CD4-positive, alpha-beta memory T cell (primary cell): Measurements from ENCODE around the gene NKRF. TPM values are rescaled to one million over a fixed set of nuclear protein-coding genes. Genes with fewer than 3 reads are reported as not detected.

Experiments used
- CTCF ChIA-PET: fragments of 350-600 bp; sonication (Branson Sonifier 250); formaldehyde crosslinking; loops from one replicate; lab custom pipeline; 2021; ENCODE audit warnings: inconsistent platforms; ENCODE audit not compliant: partially characterized antibody; lab: Charles Lee
- POLR2A ChIA-PET: fragments of 350-600 bp; sonication (Branson Sonifier 250); formaldehyde crosslinking; loops from one replicate; lab custom pipeline; 2021; ENCODE audit not compliant: partially characterized antibody; lab: Charles Lee
- DNase-seq, 5 donors: peaks; one replicate each; pipeline versions ENCODE4 v3.0.0 to v3.0.0-alpha.2; 2020 to 2022; ENCODE audit warnings: mixed read lengths in 1 of 5
- H3K27ac ChIP-seq: one replicate; pipeline ENCODE4 v1.7.0; 2013; ENCODE audit warnings: low read depth, low read length
- H3K27me3 ChIP-seq: 2 replicates; pipeline ENCODE4 v1.7.0; 2013; ENCODE audit warnings: mild to moderate bottlenecking, low read length, moderate library complexity; ENCODE audit not compliant: insufficient read depth
- H3K36me3 ChIP-seq: 2 replicates; pipeline ENCODE4 v1.7.0; 2013; ENCODE audit warnings: mild to moderate bottlenecking, low read length, moderate library complexity; ENCODE audit not compliant: insufficient read depth
- H3K4me1 ChIP-seq: 2 replicates; pipeline ENCODE4 v1.7.0; 2013; ENCODE audit warnings: mild to moderate bottlenecking, low read length, moderate library complexity; ENCODE audit not compliant: insufficient read depth
- H3K4me3 ChIP-seq, 2 donors: one replicate each; pipeline ENCODE4 v1.7.0; 2013; ENCODE audit warnings: low read length in 2 of 2, mild to moderate bottlenecking in 1 of 2
- H3K9me3 ChIP-seq, 2 donors: one replicate each; pipeline ENCODE4 v1.7.0; 2013; ENCODE audit warnings: low read length in 2 of 2, control low read depth in 1 of 2; ENCODE audit not compliant: control insufficient read depth in 1 of 2
- H3K27ac Mint-ChIP-seq, 7 donors: one replicate each; pipeline ENCODE4 v1.8.0; 2020 to 2021; ENCODE audit warnings: mixed read lengths in 7 of 7, mild to moderate bottlenecking in 6 of 7, inconsistent platforms in 3 of 7, moderate library complexity in 3 of 7
- H3K27me3 Mint-ChIP-seq, 2 donors: one replicate each; pipeline ENCODE4 v1.8.0; 2020 to 2021; ENCODE audit warnings: mixed read lengths in 2 of 2
- H3K36me3 Mint-ChIP-seq, 2 donors: one replicate each; pipeline ENCODE4 v1.8.0; 2020 to 2021; ENCODE audit warnings: mixed read lengths in 2 of 2, inconsistent platforms in 1 of 2, mild to moderate bottlenecking in 1 of 2
- H3K4me1 Mint-ChIP-seq, 4 donors: one replicate each; pipeline ENCODE4 v1.8.0; 2020 to 2021; ENCODE audit warnings: mixed read lengths in 4 of 4, mild to moderate bottlenecking in 1 of 4
- H3K4me3 Mint-ChIP-seq, 8 donors: one replicate each; pipeline ENCODE4 v1.8.0; 2020 to 2021; ENCODE audit warnings: mixed read lengths in 8 of 8, mild to moderate bottlenecking in 7 of 8, moderate library complexity in 6 of 8, inconsistent platforms in 3 of 8
- H3K9me3 Mint-ChIP-seq, 8 donors: one replicate each; pipeline ENCODE4 v1.8.0; 2020 to 2021; ENCODE audit warnings: mixed read lengths in 8 of 8, mild to moderate bottlenecking in 5 of 8, inconsistent platforms in 3 of 8, moderate library complexity in 1 of 8
- intact Hi-C: fragments of 100-400 bp; cut with micrococcal nuclease; formaldehyde crosslinking; loops from one replicate; pipeline ENCODE4 v1.15.1; 2023
- polyA plus RNA-seq, 2 donors: library from polyadenylated mRNA; unstranded; fragments of 300-500 nt; fragmentation: Illumina TruSeq; gene quantifications; one replicate each; pipeline ENCODE4 v1.2.3, GENCODE V29; 2021
- total RNA-seq, 2 experiments: library from RNA; stranded (reverse); gene quantifications; one replicate each; pipeline ENCODE4 v1.2.3, GENCODE V29; 2021

NKRF gene
- total and polyA plus RNA-seq, 4 experiments from 2014 or later, result 5.6 to 14.2 (median 10.2) TPM

DNA sequence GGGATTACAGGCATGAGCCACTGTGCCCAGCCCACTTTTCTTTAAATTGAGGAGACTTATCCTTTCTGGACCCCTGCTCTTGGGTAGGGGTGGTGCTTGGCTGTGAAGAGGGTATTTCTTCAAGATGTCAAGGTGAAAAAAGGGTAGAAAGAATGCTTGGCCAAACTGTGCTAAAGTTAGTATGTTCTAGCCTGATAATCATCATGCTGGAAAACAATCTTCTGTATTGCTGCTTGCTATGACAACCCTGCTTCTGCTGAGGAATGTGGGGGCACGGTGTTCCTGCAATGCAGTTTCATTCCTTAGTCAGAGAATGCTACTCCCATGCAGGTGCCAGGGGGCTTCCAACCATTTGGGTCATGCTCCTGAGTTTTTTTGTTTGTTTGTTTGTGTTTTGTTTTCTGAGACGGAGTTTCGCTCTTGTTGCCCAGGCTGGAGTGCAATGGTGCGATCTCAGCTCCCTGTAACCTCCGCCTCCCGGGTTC, 35.8 kb downstream of the NKRF start:
- Histone ChIP-seq H3K36me3 (no peaks in the 10 kb centered on the region), H3K4me3 (no peak overlapping the region), H3K9me3 (no peaks in the 10 kb centered on the region), H3K27me3 (no peaks in the 10 kb centered on the region), H3K27ac (no peak overlapping the region), H3K4me1 (peaks cover 11% of the 10 kb centered on the region)
- H3K27ac Mint-ChIP-seq, result no peak overlapping the region
- H3K4me3 Mint-ChIP-seq, result no peak overlapping the region
- CTCF ChIA-PET, result interaction anchor here (0.6 kb wide), 1 partner anchor 40 kb away, joined by 3 read pairs; no protein-coding TSS in a partner anchor
- peaks cover 0 to 4% of the 10 kb centered on the region in 2 donors for H3K36me3 Mint-ChIP-seq
- POLR2A ChIA-PET, result no interaction called here
- no peak for DNase-seq
- no peaks in the 10 kb centered on the region for H3K9me3 Mint-ChIP-seq
- no peaks in the 10 kb centered on the region for H3K27me3 Mint-ChIP-seq
- peaks cover 0 to 17% (median 7%) of the 10 kb centered on the region in 4 donors for H3K4me1 Mint-ChIP-seq
- intact Hi-C loops, result loop anchor here (10.0 kb wide), 1 partner anchor 596 kb away; the partner anchor contains the start of gene LONRF3

GRCh38 chrX:119565107-119565663, 41.0 kb downstream of the NKRF start, which contains the start of gene STEEP1:
Gene STEEP1, minus strand, starts transcription at chrX:119565409. Its CDS starts 54 bp downstream, at chrX:119565355.
- H3K27me3 Mint-ChIP-seq, result no peaks in the 10 kb centered on the region
- intact Hi-C loops, result loop anchor here (1.0 kb wide), 2 partner anchors 9 to 191 kb away; partner anchors contain the start of gene UBE2A
- peak within 1 kb of the TSS; percentile 94 to 96 (median 96) for H3K4me3 Mint-ChIP-seq
- ChIA-PET POLR2A (interaction anchor here (0.9 to 2.6 kb wide), 3 partner anchors 9 to 305 kb away, joined by 3 to 31 read pairs (median 4); partner anchors contain the start of genes RPL39 and UBE2A), CTCF (interaction anchor here (1.4 kb wide), 1 partner anchor 128 kb away, joined by 3 read pairs; the partner anchor contains the start of gene SEPTIN6)
- H3K4me1 Mint-ChIP-seq, result peaks cover 15 to 22% (median 19%) of the 10 kb centered on the region in 4 donors
- DNase-seq, result peak; percentile 80 to 91 (median 84)
- peaks cover 9% of the 10 kb centered on the region for H3K4me1 ChIP-seq
- H3K9me3 Mint-ChIP-seq, result no peaks in the 10 kb centered on the region
- peaks cover 0 to 11% of the 10 kb centered on the region in 2 donors for H3K36me3 Mint-ChIP-seq
- H3K27ac ChIP-seq, result peak within 1 kb of the TSS; percentile 74
- peak within 1 kb of the TSS; percentile 83 to 98 (median 93) for H3K27ac Mint-ChIP-seq
- no peaks in the 10 kb centered on the region for H3K27me3 ChIP-seq
- H3K9me3 ChIP-seq, result no peaks in the 10 kb centered on the region
- peak within 1 kb of the TSS; percentile 57 to 79 for H3K4me3 ChIP-seq
- H3K36me3 ChIP-seq, result no peaks in the 10 kb centered on the region

GRCh38 chrX:119552508-119552907, 53.7 kb downstream of the NKRF start:
- H3K9me3 ChIP-seq, result no peaks in the 10 kb centered on the region
- no peak overlapping the region for H3K27ac ChIP-seq
- intact Hi-C loops, result no loop called here
- H3K27ac Mint-ChIP-seq, result no peak overlapping the region
- H3K36me3 Mint-ChIP-seq, result peaks cover 11 to 19% of the 10 kb centered on the region in 2 donors
- CTCF ChIA-PET, result no interaction called here
- no peaks in the 10 kb centered on the region for H3K9me3 Mint-ChIP-seq
- no peak overlapping the region for H3K4me3 ChIP-seq
- H3K27me3 ChIP-seq, result no peaks in the 10 kb centered on the region
- H3K4me1 ChIP-seq, result no peaks in the 10 kb centered on the region
- POLR2A ChIA-PET, result no interaction called here
- H3K27me3 Mint-ChIP-seq, result no peaks in the 10 kb centered on the region
- peaks cover 3 to 11% (median 7%) of the 10 kb centered on the region in 4 donors for H3K4me1 Mint-ChIP-seq
- DNase-seq, result no peak
- H3K36me3 ChIP-seq, result no peaks in the 10 kb centered on the region
- H3K4me3 Mint-ChIP-seq, result no peak overlapping the region

- no peak for DNase-seq
- ChIA-PET POLR2A (interaction anchor here (0.8 kb wide), 1 partner anchor 25 kb away, joined by 3 read pairs; the partner anchor contains the start of gene UBE2A), CTCF (interaction anchor here (1.4 kb wide), 1 partner anchor 67 kb away, joined by 3 read pairs; no protein-coding TSS in a partner anchor)
- Histone ChIP-seq H3K9me3 (no peaks in the 10 kb centered on the region), H3K4me1 (no peaks in the 10 kb centered on the region), H3K36me3 (no peaks in the 10 kb centered on the region), H3K4me3 (no peak overlapping the region), H3K27me3 (no peaks in the 10 kb centered on the region), H3K27ac (no peak overlapping the region)
- intact Hi-C loops, result no loop called here
- H3K4me3 Mint-ChIP-seq, result peak overlapping the region in 2 of 8 donors; percentile 17 to 20
- peaks cover 3 to 9% (median 5%) of the 10 kb centered on the region in 4 donors for H3K4me1 Mint-ChIP-seq
- H3K36me3 Mint-ChIP-seq, result peaks cover 0 to 12% of the 10 kb centered on the region in 2 donors
- no peaks in the 10 kb centered on the region for H3K9me3 Mint-ChIP-seq
- no peaks in the 10 kb centered on the region for H3K27me3 Mint-ChIP-seq
- H3K27ac Mint-ChIP-seq, result no peak overlapping the region
Measured at GRCh38 chrX:119549327-119550016, 56.8 kb downstream of the NKRF start.

- CTCF ChIA-PET, result no interaction called here
- H3K27ac Mint-ChIP-seq, result no peak overlapping the region
- intact Hi-C loops, result no loop called here
Measured at GRCh38 chrX:119541188-119541587, 65.0 kb downstream of the NKRF start.

DNA sequence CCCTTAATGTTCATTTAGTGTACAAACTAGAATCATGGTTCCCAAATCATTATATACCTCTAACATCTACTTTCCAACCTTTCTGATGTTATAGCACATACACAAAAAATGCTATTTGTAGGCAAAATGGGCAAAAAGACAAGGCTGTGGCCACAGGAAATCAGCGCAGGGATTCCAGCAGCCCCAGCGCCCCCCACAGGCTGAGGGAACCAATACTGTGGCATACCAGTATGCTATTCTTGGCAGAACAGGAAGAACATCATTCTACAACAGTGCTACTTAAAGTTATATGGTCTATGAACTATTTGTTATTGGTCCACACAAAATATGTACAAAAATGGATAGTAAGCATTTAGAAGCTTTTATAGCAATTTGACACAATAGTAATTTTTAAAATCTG, 66.4 kb downstream of the NKRF start:
- intact Hi-C loops, result no loop called here
- no peaks in the 10 kb centered on the region for H3K27me3 Mint-ChIP-seq

More at GRCh38 chrX:119541188-119541587, 65.0 kb downstream of the NKRF start:
- no peaks in the 10 kb centered on the region for H3K9me3 Mint-ChIP-seq
- peaks cover 4% of the 10 kb centered on the region for H3K36me3 ChIP-seq
- no peaks in the 10 kb centered on the region for H3K4me1 ChIP-seq
- no peak overlapping the region for H3K4me3 Mint-ChIP-seq
- no peaks in the 10 kb centered on the region for H3K27me3 Mint-ChIP-seq
- peaks cover 8 to 32% of the 10 kb centered on the region in 2 donors for H3K36me3 Mint-ChIP-seq
- H3K27me3 ChIP-seq, result no peaks in the 10 kb centered on the region
- no peaks in the 10 kb centered on the region for H3K4me1 Mint-ChIP-seq
- POLR2A ChIA-PET, result no interaction called here
- DNase-seq, result no peak
- no peak overlapping the region for H3K27ac ChIP-seq
- no peak overlapping the region for H3K4me3 ChIP-seq
- H3K9me3 ChIP-seq, result no peaks in the 10 kb centered on the region

More for the DNA sequence above, 66.4 kb downstream of the NKRF start:
- Histone ChIP-seq H3K27ac (no peak overlapping the region), H3K4me1 (no peaks in the 10 kb centered on the region), H3K9me3 (no peaks in the 10 kb centered on the region), H3K27me3 (no peaks in the 10 kb centered on the region), H3K4me3 (no peak overlapping the region), H3K36me3 (peaks cover 4% of the 10 kb centered on the region)
- DNase-seq, result no peak
- POLR2A ChIA-PET, result no interaction called here
- no peak overlapping the region for H3K27ac Mint-ChIP-seq
- no peaks in the 10 kb centered on the region for H3K4me1 Mint-ChIP-seq
- H3K4me3 Mint-ChIP-seq, result no peak overlapping the region
- CTCF ChIA-PET, result no interaction called here
- H3K9me3 Mint-ChIP-seq, result no peaks in the 10 kb centered on the region
- peaks cover 12 to 37% of the 10 kb centered on the region in 2 donors for H3K36me3 Mint-ChIP-seq
